Mammary epithelial cell (primary cell): Measurements from ENCODE around the gene TENM4.

Source experiments
- EZH2 ChIP-seq: IDR thresholded peaks from 2 replicates; pipeline ENCODE4 v1.6.1; 2012; ENCODE audit warnings: low read length, inconsistent platforms, borderline replicate concordance
- TF ChIP-seq, protein P1 (sequence below), 2 donors: IDR thresholded peaks in 1 of 2; conservative IDR thresholded peaks in 1 of 2; 2 replicates each; pipeline ENCODE4 v1.5.1; 2011 to 2012; ENCODE audit warnings: inconsistent platforms in 2 of 2, low read length in 2 of 2, mild to moderate bottlenecking in 2 of 2, control low read depth in 1 of 2, low read depth in 1 of 2; ENCODE audit not compliant: insufficient read depth in 1 of 2; ENCODE audit errors: extremely low read depth in 1 of 2

DNA sequence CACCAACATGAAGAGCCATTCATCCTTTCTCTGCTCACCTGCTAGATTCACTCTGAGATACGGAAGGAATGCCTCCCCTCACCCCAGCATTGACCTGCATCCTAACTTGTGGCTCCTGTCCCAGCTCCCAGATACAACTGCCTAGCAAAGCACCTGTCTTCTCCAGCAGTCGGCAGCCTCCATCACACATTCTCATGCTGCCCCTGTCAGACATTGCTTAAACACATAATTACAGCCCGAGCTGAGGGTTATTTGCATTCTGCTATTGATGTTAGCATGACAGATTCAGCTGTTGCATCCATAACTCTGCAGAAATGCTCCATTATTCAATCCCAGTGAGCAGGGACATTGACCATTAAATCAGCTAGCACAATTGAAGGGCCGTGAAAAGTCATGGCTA lies 681.8 kb downstream of the TENM4 start:
- TF ChIP-seq, protein P1, sequence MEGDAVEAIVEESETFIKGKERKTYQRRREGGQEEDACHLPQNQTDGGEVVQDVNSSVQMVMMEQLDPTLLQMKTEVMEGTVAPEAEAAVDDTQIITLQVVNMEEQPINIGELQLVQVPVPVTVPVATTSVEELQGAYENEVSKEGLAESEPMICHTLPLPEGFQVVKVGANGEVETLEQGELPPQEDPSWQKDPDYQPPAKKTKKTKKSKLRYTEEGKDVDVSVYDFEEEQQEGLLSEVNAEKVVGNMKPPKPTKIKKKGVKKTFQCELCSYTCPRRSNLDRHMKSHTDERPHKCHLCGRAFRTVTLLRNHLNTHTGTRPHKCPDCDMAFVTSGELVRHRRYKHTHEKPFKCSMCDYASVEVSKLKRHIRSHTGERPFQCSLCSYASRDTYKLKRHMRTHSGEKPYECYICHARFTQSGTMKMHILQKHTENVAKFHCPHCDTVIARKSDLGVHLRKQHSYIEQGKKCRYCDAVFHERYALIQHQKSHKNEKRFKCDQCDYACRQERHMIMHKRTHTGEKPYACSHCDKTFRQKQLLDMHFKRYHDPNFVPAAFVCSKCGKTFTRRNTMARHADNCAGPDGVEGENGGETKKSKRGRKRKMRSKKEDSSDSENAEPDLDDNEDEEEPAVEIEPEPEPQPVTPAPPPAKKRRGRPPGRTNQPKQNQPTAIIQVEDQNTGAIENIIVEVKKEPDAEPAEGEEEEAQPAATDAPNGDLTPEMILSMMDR (conservative IDR thresholded peaks at IDR 0.05 in 1 of 2, IDR thresholded peaks at IDR 0.05 in 1 of 2; ENCODE audit: extremely low read depth in 1 of 2, insufficient read depth in 1 of 2, low read depth in 1 of 2, low read length in 2 of 2): no peak
- no peak for TF ChIP-seq EZH2
